Pancreas (tissue), 10 donors: ENCODE data around the gene CARD14. TPM values are rescaled to one million over a fixed set of nuclear protein-coding genes. Genes with fewer than 3 reads are reported as not detected.
A peak's percentile ranks its signal among the peaks of the same experiment; 100 is the strongest.

Source experiments
- ATAC-seq, 4 donors: fragments of 200-7000 bp; cut with Tn5 transposase; one replicate each; pipeline versions ENCODE4 v1.8.0 to v1.9.1; 2020; ENCODE audit warnings: mild to moderate bottlenecking in 4 of 4, moderate library complexity in 4 of 4
- DNase-seq, 6 donors: peaks; one replicate each; pipeline ENCODE4 v3.0.0-alpha.2; 2020
- FAIRE-seq: peaks from 2 replicates; lab custom pipeline; 2012; peaks lifted over from hg19 to GRCh38; lab: Jason Lieb, UNC
- H3K27ac ChIP-seq, 4 donors: fragments of 200-600 bp; sonication (generic); 1 replicate in 3 of 4; 2 replicates in 1 of 4; pipeline versions ENCODE4 v1.5.0 to v1.8.0; 2020
- H3K27me3 ChIP-seq, 4 donors: fragments of 200-600 bp; one replicate each; pipeline ENCODE4 v1.8.0; 2021
- H3K36me3 ChIP-seq, 3 donors: fragments of 200-600 bp; sonication (generic) in 1 of 3; one replicate each; pipeline versions ENCODE4 v1.5.0 to v1.8.0; 2020 to 2021
- H3K4me1 ChIP-seq, 3 donors: fragments of 200-600 bp; one replicate each; pipeline ENCODE4 v1.8.0; 2021
- H3K4me3 ChIP-seq, 4 donors: fragments of 200-600 bp; sonication (generic) in 2 of 4; one replicate each; pipeline versions ENCODE4 v1.5.0 to v1.8.0; 2020 to 2021
- H3K9me3 ChIP-seq, 4 donors: fragments of 200-600 bp; one replicate each; pipeline ENCODE4 v1.8.0; 2021
- WGBS, 2 donors: extraction: QIAGEN DNeasy Blood & Tissue Kit; methylation state at CpG; one replicate each; pipeline ENCODE4 v1.1.7; 2013; 5-methylcytosine and 5-hydroxymethylcytosine counted together
- intact Hi-C, 3 donors: fragments of 100-400 bp; cut with DNase I; formaldehyde crosslinking; loops; one replicate each; pipeline versions ENCODE4 v1.11.1 to v1.14.2; 2022
- polyA plus RNA-seq, 2 donors: library from polyadenylated mRNA; stranded (reverse); fragments of 200-250 nt; gene quantifications; one replicate each; pipeline ENCODE4 v1.2.3, GENCODE V29; 2013
- total RNA-seq, 6 donors: library from RNA; stranded (reverse); fragmentation: NEBNext Ultra II Directional in 4 of 6; extraction: Animal tissue kit (Norgen Biotek cat#: 25700) in 4 of 6; gene quantifications; one replicate each; pipeline versions ENCODE4 v1.2.1 to v1.2.4, GENCODE V29; 2021 to 2023
- TF ChIP-seq, protein P1 (sequence below), 4 donors: fragments of 200-600 bp; sonication (generic) in 3 of 4; IDR thresholded peaks; one replicate each; pipeline versions ENCODE4 v1.5.0 to v1.8.0; 2021; ENCODE audit warnings: antibody characterized with exemption in 4 of 4
- donor health status: healthy with polysubstance abuse.
- donor health status: DM: no; HTN: no; CAD: no; lungs with moderate emphysema.
- donor health status: DM: no; HTN: no; CAD: no.
- donor health status: control.
- donor health status: control.
- donor health status: Bipolar disorder and iron deficiency.
- donor health status: DM: yes; HTN: yes; CAD: no.
- donor health status: DM: no; HTN: no; CAD: no.
- donor health status: DM: no; HTN: no; CAD: no.
- donor health status: DM: yes; HTN: yes; CAD: no.

The CARD14 gene
- total and polyA plus RNA-seq, 8 donors, result 0.06 to 0.33 (median 0.28) TPM; not detected in 3

DNA sequence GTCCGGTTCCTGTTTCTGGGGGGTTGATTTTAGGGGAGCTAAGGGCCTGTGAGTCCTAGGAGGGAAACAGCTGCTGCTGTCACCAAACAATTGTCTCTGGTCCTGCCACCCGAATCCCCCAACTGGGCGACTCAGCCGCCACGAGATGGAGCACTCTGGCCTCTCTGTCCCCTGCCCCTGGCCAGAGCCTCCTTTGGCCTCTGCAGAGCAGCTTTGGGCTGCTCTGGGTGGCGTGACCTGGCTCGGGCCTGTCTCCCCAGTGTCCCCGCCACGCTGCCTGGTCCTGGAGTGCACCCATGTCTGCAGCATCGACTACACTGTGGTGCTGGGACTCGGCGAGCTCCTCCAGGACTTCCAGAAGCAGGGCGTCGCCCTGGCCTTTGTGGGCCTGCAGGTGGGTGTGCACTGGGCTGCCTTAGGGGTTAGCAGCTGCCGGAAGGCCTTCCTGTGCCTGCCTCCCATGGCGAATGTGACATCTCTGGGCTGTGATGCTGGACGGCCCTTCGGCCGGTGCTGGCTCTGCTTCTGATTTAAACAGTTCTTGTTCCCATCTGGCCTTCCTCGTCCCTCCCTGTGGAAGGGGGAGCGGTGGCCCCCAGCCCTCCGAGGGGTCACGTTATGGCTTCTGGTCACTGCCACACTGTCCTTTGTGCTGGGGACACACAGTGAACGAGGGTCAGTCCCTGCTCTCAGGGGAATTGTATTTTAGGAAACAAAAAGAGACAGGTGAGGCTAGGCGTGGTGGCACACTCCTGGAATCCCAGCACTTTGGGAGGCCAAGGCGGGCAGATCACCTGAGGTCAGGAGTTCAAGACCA, 79.3 kb downstream of the CARD14 start:
- Histone ChIP-seq H3K36me3 (peaks cover 0 to 17% (median 0%) of the 10 kb centered on the region in 3 donors), H3K27me3 (no peaks in the 10 kb centered on the region), H3K27ac (no peak overlapping the region), H3K9me3 (no peaks in the 10 kb centered on the region), H3K4me1 (peaks cover 0 to 3% (median 0%) of the 10 kb centered on the region in 3 donors), H3K4me3 (no peak overlapping the region)
- intact Hi-C loops, result loop anchor here in 1 of 3 donors (10.0 kb wide), 1 partner anchor 154 kb away; no protein-coding TSS in a partner anchor
- FAIRE-seq (no peak), ATAC-seq (no peak), DNase-seq (peak in 1 of 6 donors; percentile 60)
- TF ChIP-seq, protein P1, sequence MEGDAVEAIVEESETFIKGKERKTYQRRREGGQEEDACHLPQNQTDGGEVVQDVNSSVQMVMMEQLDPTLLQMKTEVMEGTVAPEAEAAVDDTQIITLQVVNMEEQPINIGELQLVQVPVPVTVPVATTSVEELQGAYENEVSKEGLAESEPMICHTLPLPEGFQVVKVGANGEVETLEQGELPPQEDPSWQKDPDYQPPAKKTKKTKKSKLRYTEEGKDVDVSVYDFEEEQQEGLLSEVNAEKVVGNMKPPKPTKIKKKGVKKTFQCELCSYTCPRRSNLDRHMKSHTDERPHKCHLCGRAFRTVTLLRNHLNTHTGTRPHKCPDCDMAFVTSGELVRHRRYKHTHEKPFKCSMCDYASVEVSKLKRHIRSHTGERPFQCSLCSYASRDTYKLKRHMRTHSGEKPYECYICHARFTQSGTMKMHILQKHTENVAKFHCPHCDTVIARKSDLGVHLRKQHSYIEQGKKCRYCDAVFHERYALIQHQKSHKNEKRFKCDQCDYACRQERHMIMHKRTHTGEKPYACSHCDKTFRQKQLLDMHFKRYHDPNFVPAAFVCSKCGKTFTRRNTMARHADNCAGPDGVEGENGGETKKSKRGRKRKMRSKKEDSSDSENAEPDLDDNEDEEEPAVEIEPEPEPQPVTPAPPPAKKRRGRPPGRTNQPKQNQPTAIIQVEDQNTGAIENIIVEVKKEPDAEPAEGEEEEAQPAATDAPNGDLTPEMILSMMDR (IDR thresholded peaks at IDR 0.05), result no peak
- 90 to 93% methylated on average over 26 of the region's 26 CpGs for WGBS, 2 donors

DNA sequence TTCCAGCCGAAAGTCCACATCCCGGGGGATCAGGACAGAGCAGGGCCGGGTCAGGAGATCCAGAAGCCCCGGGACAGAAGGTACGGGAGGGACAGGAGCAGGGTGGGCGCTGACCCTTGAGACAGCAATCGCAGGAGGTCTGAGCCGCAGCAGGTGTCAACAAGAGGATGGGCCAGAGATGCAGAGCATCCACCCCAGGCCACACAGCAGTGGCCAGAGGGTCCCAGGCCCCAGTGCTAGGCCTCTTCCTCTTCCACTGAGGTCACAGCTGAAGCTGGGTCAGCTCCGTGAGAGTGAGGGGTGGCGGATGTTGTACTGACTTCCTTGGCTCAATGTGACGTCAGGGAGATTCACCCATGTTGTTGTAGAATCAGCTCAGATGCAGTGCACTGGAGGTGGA, 82.1 kb downstream of the CARD14 start:
- H3K27ac ChIP-seq, result no peak overlapping the region
- no peaks in the 10 kb centered on the region for H3K27me3 ChIP-seq
- FAIRE-seq (no peak), ATAC-seq (no peak), DNase-seq (peak in 1 of 6 donors; percentile 44)
- intact Hi-C loops, result loop anchor here in 2 of 3 donors (5.0 to 10.0 kb wide), 2 partner anchors 57 to 170 kb away; no protein-coding TSS in a partner anchor
- no peaks in the 10 kb centered on the region for H3K9me3 ChIP-seq
- no peak overlapping the region for H3K4me3 ChIP-seq
- peaks cover 0 to 19% (median 0%) of the 10 kb centered on the region in 3 donors for H3K4me1 ChIP-seq
- 89 to 96% methylated on average over 11 of the region's 11 CpGs for WGBS, 2 donors
- TF ChIP-seq, protein P1 (IDR thresholded peaks at IDR 0.05), result no peak
- H3K36me3 ChIP-seq, result no peaks in the 10 kb centered on the region

DNA sequence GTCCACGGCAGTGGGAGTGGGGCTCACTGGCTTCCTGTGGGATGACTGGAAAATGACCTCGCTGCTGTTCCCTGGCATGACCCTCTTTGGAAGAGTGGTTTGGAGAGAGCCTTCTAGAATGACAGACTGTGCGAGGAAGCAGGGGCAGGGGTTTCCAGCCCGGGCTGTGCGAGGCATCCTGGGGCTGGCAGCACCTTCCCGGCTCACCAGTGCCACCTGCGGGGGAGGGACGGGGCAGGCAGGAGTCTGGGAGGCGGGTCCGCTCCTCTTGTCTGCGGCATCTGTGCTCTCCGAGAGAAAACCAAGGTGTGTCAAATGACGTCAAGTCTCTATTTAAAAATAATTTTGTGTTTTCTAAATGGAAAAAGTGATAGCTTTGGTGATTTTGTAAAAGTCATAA, 83.0 kb downstream of the CARD14 start:
- Histone ChIP-seq H3K4me3 (no peak overlapping the region), H3K36me3 (no peaks in the 10 kb centered on the region), H3K9me3 (no peaks in the 10 kb centered on the region), H3K27ac (no peak overlapping the region), H3K4me1 (peaks cover 0 to 19% (median 0%) of the 10 kb centered on the region in 3 donors), H3K27me3 (no peaks in the 10 kb centered on the region)
- TF ChIP-seq, protein P1 (IDR thresholded peaks at IDR 0.05), result peak; percentile 49 to 68 (median 59)
- FAIRE-seq (no peak), ATAC-seq (peak; percentile 83 to 93 (median 87)), DNase-seq (peak; percentile 68 to 92 (median 81))
- 19 to 25% methylated on average over 13 of the region's 13 CpGs for WGBS, 2 donors
- intact Hi-C loops, result loop anchor here in 2 of 3 donors (5.0 to 10.0 kb wide), 2 partner anchors 58 to 171 kb away; no protein-coding TSS in a partner anchor

DNA sequence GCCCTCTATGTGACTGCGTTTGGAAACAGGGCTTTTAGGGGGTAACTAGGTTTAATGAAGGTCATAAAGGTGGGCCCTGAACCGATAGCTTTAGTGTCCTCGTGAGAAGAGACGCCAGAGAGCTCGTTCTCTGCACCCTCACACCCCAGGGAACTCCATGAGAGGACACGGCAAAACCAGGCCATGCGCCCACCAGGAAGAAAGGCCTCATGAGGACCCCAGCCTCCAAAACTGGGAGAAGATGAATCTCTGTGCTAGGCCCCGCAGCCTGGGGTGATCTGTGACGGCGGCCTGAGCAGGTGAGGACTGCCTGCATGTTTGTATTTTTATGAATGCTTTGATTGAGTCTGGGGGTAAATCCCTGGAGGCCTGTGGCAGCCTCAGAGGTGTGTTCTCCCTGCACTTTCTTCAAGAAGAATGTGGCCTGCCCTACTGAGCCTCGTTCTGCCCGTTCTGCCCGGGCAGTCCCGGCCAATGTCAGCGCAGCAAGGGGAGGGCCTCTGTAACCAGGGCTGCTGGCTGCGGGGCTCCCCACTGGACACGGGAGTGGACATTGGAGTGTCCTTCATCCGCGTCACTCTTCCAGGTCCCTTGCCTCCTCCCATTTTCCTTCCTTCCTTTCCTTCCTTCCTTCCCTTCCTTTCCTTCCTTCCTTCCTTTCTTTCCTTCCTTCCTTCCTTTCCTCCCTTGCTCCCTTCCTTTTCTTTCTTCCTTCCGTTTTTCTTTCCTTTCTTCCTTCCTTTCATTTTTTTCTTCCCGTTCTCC, 84.0 kb downstream of the CARD14 start:
- H3K4me3 ChIP-seq, result no peak overlapping the region
- peaks cover 0 to 19% (median 0%) of the 10 kb centered on the region in 3 donors for H3K4me1 ChIP-seq
- ATAC-seq (peak in 1 of 4 donors; percentile 3), DNase-seq (peak in 1 of 6 donors; percentile 50), FAIRE-seq (no peak)
- no peaks in the 10 kb centered on the region for H3K36me3 ChIP-seq
- intact Hi-C loops, result loop anchor here in 2 of 3 donors (5.0 to 10.0 kb wide), 2 partner anchors 59 to 172 kb away; no protein-coding TSS in a partner anchor
- H3K27ac ChIP-seq, result peak overlapping the region in 2 of 4 donors; percentile 77 to 80
- TF ChIP-seq, protein P1 (IDR thresholded peaks at IDR 0.05), result no peak
- 79 to 83% methylated on average over 21 of the region's 21 CpGs for whole genome bisulfite sequencing, 2 donors
- no peaks in the 10 kb centered on the region for H3K9me3 ChIP-seq
- no peaks in the 10 kb centered on the region for H3K27me3 ChIP-seq
